ENCODE measurements around the gene PDLIM1. TPM values are rescaled to one million over a fixed set of nuclear protein-coding genes. Genes with fewer than 3 reads are reported as not detected.

PDLIM1 gene
- total RNA-seq, 1 experiment from 2014 or later, result 202 TPM

DNA sequence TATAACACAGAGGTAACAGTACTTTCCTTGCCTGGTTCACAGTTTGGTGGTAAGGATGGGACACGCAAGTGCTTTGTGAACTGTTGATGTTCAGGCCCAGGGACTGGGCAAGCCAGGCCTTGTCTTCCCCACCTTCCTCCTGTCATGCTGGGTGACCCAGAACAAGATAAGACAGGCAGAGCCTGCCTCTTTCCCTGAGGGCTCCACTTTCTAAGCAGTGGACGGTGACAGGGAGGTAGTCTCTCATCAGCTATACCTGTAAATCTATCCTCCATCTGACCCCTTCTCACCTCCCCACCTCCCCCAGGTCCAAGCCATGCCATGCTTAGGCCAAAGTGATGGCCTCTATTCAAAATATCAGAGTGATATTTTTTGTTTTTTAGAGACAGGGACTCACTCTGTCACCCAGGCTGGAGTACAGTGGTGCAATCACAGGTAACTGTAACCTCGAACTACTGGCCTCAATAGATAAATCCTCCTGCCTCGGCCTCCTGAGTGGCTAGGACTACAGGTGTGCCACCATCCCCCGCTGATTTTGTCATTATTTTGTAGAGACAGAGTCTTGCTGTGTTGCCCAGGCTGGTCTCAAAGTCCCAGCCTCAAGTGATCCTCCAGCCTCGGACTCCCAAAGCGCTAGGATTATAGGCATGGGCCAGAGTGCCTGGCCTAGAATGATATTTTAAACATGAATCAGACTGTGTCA lies 42.8 kb downstream of the PDLIM1 start:
- H3K36me3 ChIP-seq (ENCODE audit: low read depth), result no peaks in the 10 kb centered on the region
- H4K20me1 ChIP-seq (ENCODE audit: insufficient read depth), result no peaks in the 10 kb centered on the region
- peaks cover 6% of the 10 kb centered on the region; the same call in 1 of the 2 replicates for H3K79me2 ChIP-seq (ENCODE audit: low read depth)
- no peaks in the 10 kb centered on the region for H3K27me3 ChIP-seq (ENCODE audit: insufficient read depth, low read depth)
- H3K4me1 ChIP-seq (replicated peaks; ENCODE audit: insufficient read depth), result peaks cover 15% of the 10 kb centered on the region; the same call in 1 of the 2 replicates
- H3F3A ChIP-seq (ENCODE audit: insufficient read depth, low read depth), result peaks cover 19% of the 10 kb centered on the region; the same call in 1 of the 2 replicates
- BruUV-seq (replicated peaks), result no TSS peak
- no peak for TF ChIP-seq EZH2 (IDR thresholded peaks at IDR 0.05; ENCODE audit: low read depth)
- TF ChIP-seq, protein P1, sequence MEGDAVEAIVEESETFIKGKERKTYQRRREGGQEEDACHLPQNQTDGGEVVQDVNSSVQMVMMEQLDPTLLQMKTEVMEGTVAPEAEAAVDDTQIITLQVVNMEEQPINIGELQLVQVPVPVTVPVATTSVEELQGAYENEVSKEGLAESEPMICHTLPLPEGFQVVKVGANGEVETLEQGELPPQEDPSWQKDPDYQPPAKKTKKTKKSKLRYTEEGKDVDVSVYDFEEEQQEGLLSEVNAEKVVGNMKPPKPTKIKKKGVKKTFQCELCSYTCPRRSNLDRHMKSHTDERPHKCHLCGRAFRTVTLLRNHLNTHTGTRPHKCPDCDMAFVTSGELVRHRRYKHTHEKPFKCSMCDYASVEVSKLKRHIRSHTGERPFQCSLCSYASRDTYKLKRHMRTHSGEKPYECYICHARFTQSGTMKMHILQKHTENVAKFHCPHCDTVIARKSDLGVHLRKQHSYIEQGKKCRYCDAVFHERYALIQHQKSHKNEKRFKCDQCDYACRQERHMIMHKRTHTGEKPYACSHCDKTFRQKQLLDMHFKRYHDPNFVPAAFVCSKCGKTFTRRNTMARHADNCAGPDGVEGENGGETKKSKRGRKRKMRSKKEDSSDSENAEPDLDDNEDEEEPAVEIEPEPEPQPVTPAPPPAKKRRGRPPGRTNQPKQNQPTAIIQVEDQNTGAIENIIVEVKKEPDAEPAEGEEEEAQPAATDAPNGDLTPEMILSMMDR (conservative IDR thresholded peaks at IDR 0.05), result no peak
- ChIA-PET CTCF (no interaction called here), POLR2A (ENCODE audit: unreplicated experiment) (no interaction called here)
- H3K9me2 ChIP-seq (ENCODE audit: insufficient read depth), result no peaks in the 10 kb centered on the region
- no peak overlapping the region; the same call in 1 of the 2 replicates for H3K4me2 ChIP-seq
- no peaks in the 10 kb centered on the region for H3K9me3 ChIP-seq (ENCODE audit: insufficient read depth, low read depth)
- intact Hi-C loops (cut with micrococcal nuclease; ENCODE audit: unreplicated experiment), result loop anchor here (2.0 to 10.0 kb wide), 3 partner anchors 17 to 283 kb away; partner anchors contain the start of gene PDLIM1
- no peak overlapping the region for H2AFZ ChIP-seq
- peak overlapping the region; percentile 46; the same call in 1 of the 2 replicates for H3K27ac ChIP-seq
- no peak for DNase-seq
- no peak overlapping the region for H3K4me3 ChIP-seq

DNA sequence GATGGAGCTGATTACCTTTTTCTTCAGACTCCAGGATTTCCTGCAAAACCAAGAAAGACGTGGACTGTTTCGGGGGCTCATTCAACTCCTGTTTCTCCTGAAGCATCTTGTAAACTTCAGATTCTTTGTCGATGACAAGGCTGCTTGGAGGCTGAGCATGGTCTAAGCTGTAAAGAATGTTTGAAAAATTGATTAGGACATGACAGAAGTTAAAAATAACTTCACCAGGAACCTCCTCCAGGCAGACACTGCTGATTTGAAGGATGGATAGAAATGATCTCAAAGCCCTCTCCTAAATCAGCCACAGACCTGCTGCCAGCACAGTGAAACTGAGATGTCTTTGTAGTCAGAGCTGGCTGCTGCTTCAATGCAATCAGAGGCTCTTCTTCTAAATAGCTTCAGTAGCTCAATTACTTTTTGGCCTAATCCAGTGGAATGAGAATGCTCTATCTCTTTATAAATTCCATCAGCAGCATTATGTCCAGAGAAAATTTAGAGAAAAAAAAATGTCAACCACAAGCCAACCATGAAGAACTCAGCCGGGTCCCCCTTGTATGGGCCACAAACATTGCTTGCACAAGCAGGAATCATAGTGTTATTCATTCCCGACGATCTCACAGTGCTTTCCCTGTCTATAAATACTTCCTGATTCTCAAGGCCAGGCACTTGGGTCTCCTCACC lies 43.5 kb downstream of the PDLIM1 start:
- DNase-seq, result peak in 1 of 2 experiments; percentile 49
- intact Hi-C loops (cut with micrococcal nuclease; ENCODE audit: unreplicated experiment), result loop anchor here (2.0 to 10.0 kb wide), 3 partner anchors 17 to 283 kb away; partner anchors contain the start of gene PDLIM1
- Histone ChIP-seq H3K79me2 (ENCODE audit: low read depth) (peaks cover 6% of the 10 kb centered on the region; the same call in 1 of the 2 replicates), H4K20me1 (ENCODE audit: insufficient read depth) (no peaks in the 10 kb centered on the region), H3K4me1 (replicated peaks; ENCODE audit: insufficient read depth) (peaks cover 15% of the 10 kb centered on the region; the same call in 1 of the 2 replicates), H3F3A (ENCODE audit: insufficient read depth, low read depth) (peaks cover 19% of the 10 kb centered on the region; the same call in 1 of the 2 replicates), H3K9me2 (ENCODE audit: insufficient read depth) (no peaks in the 10 kb centered on the region), H3K27me3 (ENCODE audit: insufficient read depth, low read depth) (no peaks in the 10 kb centered on the region), H3K4me3 (no peak overlapping the region), H3K27ac (peak overlapping the region; percentile 46; the same call in 1 of the 2 replicates), H3K4me2 (no peak overlapping the region; the same call in 1 of the 2 replicates), H3K9me3 (ENCODE audit: insufficient read depth, low read depth) (no peaks in the 10 kb centered on the region), H3K36me3 (ENCODE audit: low read depth) (no peaks in the 10 kb centered on the region), H2AFZ (no peak overlapping the region)
- no TSS peak for BruUV-seq (replicated peaks)
- POLR2A ChIA-PET (ENCODE audit: unreplicated experiment), result interaction anchor here (0.6 kb wide), 1 partner anchor 165 kb away, joined by 3 read pairs; no protein-coding TSS in a partner anchor
- TF ChIP-seq EZH2 (IDR thresholded peaks at IDR 0.05; ENCODE audit: low read depth), result no peak
- TF ChIP-seq, protein P1 (conservative IDR thresholded peaks at IDR 0.05), result no peak
- CTCF ChIA-PET, result interaction anchor here (0.6 to 0.7 kb wide), 3 partner anchors 52 to 319 kb away, joined by 3 to 4 read pairs (median 3); no protein-coding TSS in a partner anchor

DNA sequence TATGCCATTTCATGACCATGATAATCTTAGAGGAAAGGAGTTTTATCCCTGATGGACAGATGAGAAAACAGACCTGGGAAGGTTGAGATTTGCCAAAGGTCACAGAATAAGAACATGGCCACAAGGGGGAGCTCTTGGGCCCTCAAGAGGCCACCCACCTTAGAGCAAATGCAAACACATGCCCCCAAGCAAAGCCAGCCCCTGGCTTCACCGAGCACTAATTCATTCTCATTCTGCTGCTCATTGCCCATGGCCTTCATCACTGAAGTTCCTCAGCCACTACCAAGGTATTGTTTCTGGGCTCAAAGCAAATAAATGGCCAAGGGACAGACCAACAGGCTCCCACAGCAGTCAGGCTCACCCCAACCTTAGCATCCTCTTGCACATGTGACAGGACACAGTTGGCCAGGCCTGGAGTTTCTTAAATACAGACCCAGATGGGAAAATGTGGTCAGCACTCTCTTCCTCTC lies 44.2 kb downstream of the PDLIM1 start:
- no peaks in the 10 kb centered on the region for H3K27me3 ChIP-seq (ENCODE audit: insufficient read depth, low read depth)
- H3K4me2 ChIP-seq, result no peak overlapping the region
- no peak overlapping the region for H3K4me3 ChIP-seq
- H2AFZ ChIP-seq, result no peak overlapping the region
- ChIA-PET CTCF (interaction anchor here (0.6 to 0.8 kb wide), 3 partner anchors 87 to 318 kb away, joined by 3 to 4 read pairs (median 3); no protein-coding TSS in a partner anchor), POLR2A (ENCODE audit: unreplicated experiment) (interaction anchor here (0.6 kb wide), 1 partner anchor 166 kb away, joined by 3 read pairs; no protein-coding TSS in a partner anchor)
- no peaks in the 10 kb centered on the region for H3K9me3 ChIP-seq (ENCODE audit: insufficient read depth, low read depth)
- intact Hi-C loops (cut with micrococcal nuclease; ENCODE audit: unreplicated experiment), result loop anchor here (1.0 to 10.0 kb wide), 4 partner anchors 18 to 282 kb away; partner anchors contain the start of gene PDLIM1
- H4K20me1 ChIP-seq (ENCODE audit: insufficient read depth), result no peaks in the 10 kb centered on the region
- H3K79me2 ChIP-seq (ENCODE audit: low read depth), result peaks cover 6% of the 10 kb centered on the region; the same call in 1 of the 2 replicates
- peaks cover 15% of the 10 kb centered on the region; the same call in 1 of the 2 replicates for H3K4me1 ChIP-seq (replicated peaks; ENCODE audit: insufficient read depth)
- no peaks in the 10 kb centered on the region for H3K36me3 ChIP-seq (ENCODE audit: low read depth)
- peak; percentile 52 to 56 for DNase-seq
- no TSS peak for BruUV-seq (replicated peaks)
- no peak for TF ChIP-seq EZH2 (IDR thresholded peaks at IDR 0.05; ENCODE audit: low read depth)
- TF ChIP-seq, protein P1 (conservative IDR thresholded peaks at IDR 0.05), result peak; percentile 84
- peaks cover 19% of the 10 kb centered on the region; the same call in 1 of the 2 replicates for H3F3A ChIP-seq (ENCODE audit: insufficient read depth, low read depth)
- H3K9me2 ChIP-seq (ENCODE audit: insufficient read depth), result no peaks in the 10 kb centered on the region
- peak overlapping the region; percentile 46; the same call in 1 of the 2 replicates for H3K27ac ChIP-seq
